ENCODE results near the gene TTC33. TPM values are rescaled to one million over a fixed set of nuclear protein-coding genes. Genes with fewer than 3 reads are reported as not detected.

Gene TTC33
- total RNA-seq, 4 donors from 2014 or later = 6.4 to 67.3 (median 17.4) TPM

- no peak overlapping the region for H3K4me3 ChIP-seq
- TF ChIP-seq POLR2AphosphoS5 (IDR thresholded peaks at IDR 0.05) (no peak), CTCF (IDR thresholded peaks at IDR 0.05) (no peak), POLR2A (IDR thresholded peaks at IDR 0.05) (no peak), EP300 (IDR thresholded peaks at IDR 0.05; ENCODE audit: low read depth) (no peak)
- intact Hi-C loops (cut with DNase I; ENCODE audit: low total_unique reads) = no loop called here
- in situ Hi-C loops (cut with MboI; ENCODE audit: low pct_ligation_motif_present in 1 of 4, low pct_unique_long_range_greater_than_20kb in 1 of 4, low sequenced_read_pairs in 3 of 4) = no loop called here
- H3K27me3 ChIP-seq = no peaks in the 10 kb centered on the region
- no peak overlapping the region for H3K27ac ChIP-seq
- 94 to 100% methylated on average over 1 of the region's 1 CpG for WGBS, 2 donors (ENCODE audit: low coverage in 1 of 2)
- peaks cover 0 to 9% (median 0%) of the 10 kb centered on the region in 4 donors for H3K4me1 ChIP-seq
- DNase-seq = no peak
- no peaks in the 10 kb centered on the region for H3K36me3 ChIP-seq
- no peaks in the 10 kb centered on the region for H3K9me3 ChIP-seq
Observed at GRCh38 chr5:40587376-40587775, 168.4 kb downstream of the TTC33 start.

GRCh38 chr5:40585537-40586267 is 170.1 kb downstream of the TTC33 start:
- intact Hi-C loops (cut with DNase I; ENCODE audit: low total_unique reads) (no loop called here), in situ Hi-C loops (cut with MboI; ENCODE audit: low pct_ligation_motif_present in 1 of 4, low pct_unique_long_range_greater_than_20kb in 1 of 4, low sequenced_read_pairs in 3 of 4) (no loop called here)
- Histone ChIP-seq H3K9me3 (no peaks in the 10 kb centered on the region), H3K36me3 (no peaks in the 10 kb centered on the region), H3K27me3 (no peaks in the 10 kb centered on the region), H3K4me1 (no peaks in the 10 kb centered on the region), H3K27ac (no peak overlapping the region), H3K4me3 (no peak overlapping the region)
- DNase-seq = no peak
- 71 to 79% methylated on average over 2 to 5 of the region's 5 CpGs for WGBS, 2 donors (ENCODE audit: low coverage in 1 of 2)
- no peak for TF ChIP-seq CTCF (IDR thresholded peaks at IDR 0.05)
- TF ChIP-seq POLR2AphosphoS5 (IDR thresholded peaks at IDR 0.05) = no peak
- no peak for TF ChIP-seq POLR2A (IDR thresholded peaks at IDR 0.05)

GRCh38 chr5:40584054-40584453 is 171.7 kb downstream of the TTC33 start:
- 80 to 83% methylated on average over 2 of the region's 2 CpGs for WGBS, 2 donors (ENCODE audit: low coverage in 1 of 2)
- intact Hi-C loops (cut with DNase I; ENCODE audit: low total_unique reads) (no loop called here), in situ Hi-C loops (cut with MboI; ENCODE audit: low pct_ligation_motif_present in 1 of 4, low pct_unique_long_range_greater_than_20kb in 1 of 4, low sequenced_read_pairs in 3 of 4) (no loop called here)
- H3K27me3 ChIP-seq = no peaks in the 10 kb centered on the region
- no peak overlapping the region for H3K27ac ChIP-seq
- no peaks in the 10 kb centered on the region for H3K9me3 ChIP-seq
- no peaks in the 10 kb centered on the region for H3K4me1 ChIP-seq
- no peak overlapping the region for H3K4me3 ChIP-seq
- no peaks in the 10 kb centered on the region for H3K36me3 ChIP-seq
- DNase-seq = no peak
- no peak for TF ChIP-seq CTCF (IDR thresholded peaks at IDR 0.05)
- TF ChIP-seq POLR2A (IDR thresholded peaks at IDR 0.05) = no peak
- TF ChIP-seq POLR2AphosphoS5 (IDR thresholded peaks at IDR 0.05) = no peak
- no peak for TF ChIP-seq EP300 (IDR thresholded peaks at IDR 0.05; ENCODE audit: low read depth)

GRCh38 chr5:40578501-40579451 is 177.0 kb downstream of the TTC33 start:
- intact Hi-C loops (cut with DNase I; ENCODE audit: low total_unique reads) (no loop called here), in situ Hi-C loops (cut with MboI; ENCODE audit: low pct_ligation_motif_present in 1 of 4, low pct_unique_long_range_greater_than_20kb in 1 of 4, low sequenced_read_pairs in 3 of 4) (no loop called here)
- WGBS, 2 donors (ENCODE audit: low coverage in 1 of 2) = 66 to 71% methylated on average over 7 to 9 of the region's 9 CpGs
- H3K4me3 ChIP-seq = no peak overlapping the region
- DNase-seq = no peak
- H3K27ac ChIP-seq = no peak overlapping the region
- TF ChIP-seq EP300 (IDR thresholded peaks at IDR 0.05; ENCODE audit: low read depth) = no peak
- no peak for TF ChIP-seq POLR2AphosphoS5 (IDR thresholded peaks at IDR 0.05)
- TF ChIP-seq CTCF (IDR thresholded peaks at IDR 0.05) = no peak
- TF ChIP-seq POLR2A (IDR thresholded peaks at IDR 0.05) = no peak
- no peaks in the 10 kb centered on the region for H3K9me3 ChIP-seq
- H3K36me3 ChIP-seq = no peaks in the 10 kb centered on the region
- no peaks in the 10 kb centered on the region for H3K27me3 ChIP-seq
- H3K4me1 ChIP-seq = no peaks in the 10 kb centered on the region
